ENCODE results near the gene REPS1.

Gene REPS1

DNA sequence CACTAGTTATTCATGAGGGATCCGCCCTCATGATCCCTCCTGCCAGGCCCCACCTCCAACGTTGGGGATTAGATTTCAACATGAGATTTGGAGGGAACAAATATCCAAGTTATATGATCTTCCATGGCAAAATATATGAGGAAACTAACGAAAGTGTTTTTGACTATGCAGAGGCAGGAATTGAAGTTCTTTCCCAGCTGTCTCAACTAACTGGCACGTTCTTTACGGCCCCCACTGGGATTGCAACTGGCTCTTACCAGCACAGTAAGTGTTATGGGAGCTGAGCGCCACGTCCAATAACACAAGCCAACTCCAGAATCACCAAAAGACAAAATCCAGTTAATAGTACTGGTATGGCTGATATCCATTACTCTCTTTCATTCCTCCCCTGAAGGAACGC, 125.6 kb downstream of the REPS1 start:
- in situ Hi-C loops (cut with HindIII; ENCODE audit: low sequenced_read_pairs): no loop called here
- DNase-seq (ENCODE audit: low read depth, low spot score): no peak
- H3K4me3 ChIP-seq (ENCODE audit: low read depth, low read length): no peak overlapping the region
- TF ChIP-seq, protein P1, sequence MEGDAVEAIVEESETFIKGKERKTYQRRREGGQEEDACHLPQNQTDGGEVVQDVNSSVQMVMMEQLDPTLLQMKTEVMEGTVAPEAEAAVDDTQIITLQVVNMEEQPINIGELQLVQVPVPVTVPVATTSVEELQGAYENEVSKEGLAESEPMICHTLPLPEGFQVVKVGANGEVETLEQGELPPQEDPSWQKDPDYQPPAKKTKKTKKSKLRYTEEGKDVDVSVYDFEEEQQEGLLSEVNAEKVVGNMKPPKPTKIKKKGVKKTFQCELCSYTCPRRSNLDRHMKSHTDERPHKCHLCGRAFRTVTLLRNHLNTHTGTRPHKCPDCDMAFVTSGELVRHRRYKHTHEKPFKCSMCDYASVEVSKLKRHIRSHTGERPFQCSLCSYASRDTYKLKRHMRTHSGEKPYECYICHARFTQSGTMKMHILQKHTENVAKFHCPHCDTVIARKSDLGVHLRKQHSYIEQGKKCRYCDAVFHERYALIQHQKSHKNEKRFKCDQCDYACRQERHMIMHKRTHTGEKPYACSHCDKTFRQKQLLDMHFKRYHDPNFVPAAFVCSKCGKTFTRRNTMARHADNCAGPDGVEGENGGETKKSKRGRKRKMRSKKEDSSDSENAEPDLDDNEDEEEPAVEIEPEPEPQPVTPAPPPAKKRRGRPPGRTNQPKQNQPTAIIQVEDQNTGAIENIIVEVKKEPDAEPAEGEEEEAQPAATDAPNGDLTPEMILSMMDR (IDR thresholded peaks at IDR 0.05; ENCODE audit: low read depth, low read length): no peak

DNA sequence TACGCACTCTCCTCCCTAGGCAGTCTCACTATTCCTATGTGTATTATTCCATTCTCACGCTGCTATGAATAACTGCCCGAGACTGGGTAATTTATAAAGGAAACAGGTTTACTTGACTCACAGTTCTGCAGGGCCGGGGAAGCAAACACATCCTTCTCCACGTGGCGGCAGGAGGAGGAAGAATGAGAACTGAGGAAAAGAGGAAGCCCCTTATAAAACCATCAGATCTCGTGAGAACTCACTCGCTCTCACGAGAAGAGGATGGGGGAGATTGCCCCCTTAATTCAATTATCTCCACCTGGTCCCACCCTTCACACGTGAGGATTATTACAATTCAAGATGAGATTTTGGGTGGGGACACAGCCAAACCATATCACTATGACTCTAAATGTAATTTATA, 130.3 kb downstream of the REPS1 start:
- TF ChIP-seq, protein P1 (IDR thresholded peaks at IDR 0.05; ENCODE audit: low read depth, low read length): no peak
- in situ Hi-C loops (cut with HindIII; ENCODE audit: low sequenced_read_pairs): no loop called here
- H3K4me3 ChIP-seq (ENCODE audit: low read depth, low read length): no peak overlapping the region
- DNase-seq (ENCODE audit: low read depth, low spot score): no peak

DNA sequence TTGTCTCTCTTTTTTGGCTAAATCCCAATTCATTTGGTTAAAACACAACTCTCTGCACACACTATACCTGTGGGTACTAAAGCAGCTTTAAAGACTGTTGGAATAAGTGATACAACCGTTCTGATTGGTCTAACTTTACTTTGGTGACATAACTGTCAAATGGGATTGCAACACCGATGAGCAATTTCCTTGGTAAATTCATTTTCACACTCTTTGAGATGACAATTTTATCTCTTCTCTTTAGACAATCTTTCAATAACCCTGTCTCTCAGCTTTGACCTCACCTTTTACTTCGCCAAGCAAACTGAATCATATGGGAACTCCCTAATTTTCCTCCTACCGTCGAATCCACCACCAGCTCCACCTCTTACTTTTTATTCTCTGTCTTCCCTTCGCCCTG, 131.4 kb downstream of the REPS1 start:
- TF ChIP-seq, protein P1 (IDR thresholded peaks at IDR 0.05; ENCODE audit: low read depth, low read length): no peak
- H3K4me3 ChIP-seq (ENCODE audit: low read depth, low read length): no peak overlapping the region

More for the DNA sequence above, 131.4 kb downstream of the REPS1 start:
- in situ Hi-C loops (cut with HindIII; ENCODE audit: low sequenced_read_pairs): no loop called here
- DNase-seq (ENCODE audit: low read depth, low spot score): no peak
